Muscle of back (tissue), 11 donors: ENCODE data around the gene SMAD2. TPM values are rescaled to one million over a fixed set of nuclear protein-coding genes. Genes with fewer than 3 reads are reported as not detected.

Experiments
- DNase-seq, 3 donors: peaks; one replicate each; pipeline versions ENCODE4 v3.0.0 to v3.0.0-alpha.2; 2013
- polyA plus RNA-seq, 10 donors: library from polyadenylated mRNA; unstranded; fragments of 120-200 nt; gene quantifications; one replicate each; pipeline ENCODE4 v1.2.1, GENCODE V29; 2013; ENCODE audit not compliant: insufficient read length in 10 of 10

SMAD2 gene
- polyA plus RNA-seq, 10 donors, result 54.5 to 76.1 (median 62.4) TPM

GRCh38 chr18:47935321-47936055 lies 5.0 kb upstream of the SMAD2 start:
- DNase-seq, result no peak

- peak in 1 of 3 donors; percentile 21 for DNase-seq
Measured at GRCh38 chr18:47932603-47933002, 2.1 kb upstream of the SMAD2 start.

DNA sequence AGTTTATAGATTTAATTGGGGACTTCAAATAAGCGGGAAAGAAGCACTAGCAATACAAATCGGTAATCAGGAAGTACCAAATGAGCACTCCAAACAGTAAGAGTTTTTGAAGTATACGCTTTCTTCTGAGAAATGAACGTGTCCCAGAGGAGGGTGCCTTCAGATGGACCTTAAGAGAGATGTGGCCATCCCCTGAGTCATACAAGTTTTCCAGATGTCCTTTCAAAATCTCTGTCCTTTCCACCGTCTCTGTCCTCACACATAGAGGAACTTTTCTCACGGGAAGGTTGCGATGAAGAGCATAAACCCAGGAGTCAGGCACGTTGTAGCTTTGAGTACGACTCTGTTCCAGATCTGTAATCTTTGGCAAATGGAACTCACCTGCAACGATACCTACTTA lies 1.7 kb upstream of the SMAD2 start:
- no peak for DNase-seq

DNA sequence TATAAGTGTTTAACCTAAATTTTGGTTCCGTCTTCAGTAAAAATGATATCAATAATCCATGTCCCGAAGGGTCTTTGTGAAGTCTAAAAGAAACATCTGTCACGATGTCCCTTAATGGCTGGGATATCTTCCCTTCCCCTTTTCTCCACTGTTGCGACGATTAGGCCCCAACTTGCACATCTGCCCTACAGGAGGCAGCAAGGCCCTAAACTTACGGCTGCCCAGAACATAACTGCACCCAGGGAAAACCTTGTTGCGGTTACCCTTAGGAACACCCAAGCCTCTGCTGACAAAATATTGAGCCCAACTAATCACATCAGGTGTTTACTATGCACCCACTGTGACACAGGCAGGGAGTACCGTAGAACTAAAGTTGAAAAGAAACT lies 1.3 kb upstream of the SMAD2 start:
- DNase-seq, result no peak

- peak; percentile 97 to 99 (median 97) for DNase-seq
Measured at GRCh38 chr18:47930931-47931717, 665 bp upstream of the SMAD2 start.

DNA sequence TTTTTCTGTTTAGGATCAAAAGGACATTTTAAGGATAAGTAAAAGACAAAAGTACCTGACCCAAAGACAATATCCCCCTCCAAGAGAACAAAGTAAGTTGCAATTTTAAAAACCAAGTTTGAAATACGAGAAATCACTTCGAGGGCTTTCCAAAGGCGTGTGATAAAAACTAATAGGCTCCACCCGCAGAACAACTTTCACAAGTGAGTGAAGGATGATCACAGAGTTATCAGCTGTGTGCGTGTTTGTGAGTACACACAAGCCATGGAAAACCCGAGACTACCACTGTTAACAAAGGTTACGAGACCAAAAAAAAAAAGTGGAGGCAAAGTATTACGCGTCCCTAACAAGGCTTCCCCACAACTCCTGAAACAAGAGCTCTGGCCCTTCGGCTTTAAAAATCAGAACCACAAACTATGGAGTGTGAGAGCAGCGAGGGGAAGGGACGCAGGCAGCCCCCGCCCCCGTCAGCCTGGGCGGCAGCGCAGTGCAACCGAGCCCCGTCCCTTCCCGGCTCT lies 719 bp downstream of the SMAD2 start:
- no peak for DNase-seq

DNA sequence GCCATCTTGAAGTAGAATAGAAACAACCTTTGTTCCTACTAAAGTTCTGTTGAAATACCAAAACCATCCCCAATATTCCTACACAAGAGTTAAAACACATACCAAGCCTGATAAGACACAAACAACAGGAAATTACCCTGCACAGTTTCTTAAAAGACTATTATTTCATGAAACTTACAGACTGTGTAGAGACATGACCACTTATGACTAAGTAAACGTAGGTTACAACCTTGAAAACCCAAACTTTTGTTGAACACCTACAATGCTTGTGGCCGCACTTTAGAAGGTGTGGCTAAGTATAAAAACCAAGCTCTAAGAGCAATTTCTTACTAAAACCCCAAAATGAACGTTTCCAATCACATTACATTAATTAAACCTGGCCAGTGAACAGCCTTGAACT lies 2.0 kb downstream of the SMAD2 start:
- DNase-seq, result no peak

- DNase-seq, result no peak
Measured at GRCh38 chr18:47926101-47926850, 4.2 kb downstream of the SMAD2 start.

DNA sequence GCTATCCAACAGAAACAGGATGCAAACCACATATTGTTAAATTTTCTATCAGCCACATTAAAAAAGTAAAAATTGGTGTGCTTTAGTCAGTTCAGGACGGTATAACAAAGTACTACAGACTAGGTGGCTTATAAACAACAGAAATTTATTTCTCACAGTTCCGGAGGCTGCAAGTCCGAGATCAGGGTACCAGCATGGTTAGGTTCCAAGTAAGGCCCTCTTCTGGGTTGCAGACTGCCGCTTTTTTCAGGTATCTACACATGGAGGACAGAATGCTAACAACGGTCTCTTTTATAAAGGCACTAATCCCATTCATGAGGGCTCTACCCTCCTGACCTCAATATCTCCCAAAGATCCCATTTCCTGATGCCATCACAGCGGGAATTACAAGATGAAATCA lies 10.5 kb downstream of the SMAD2 start:
- DNase-seq, result no peak

- DNase-seq, result no peak
Measured at GRCh38 chr18:47917923-47918610, 12.4 kb downstream of the SMAD2 start.

GRCh38 chr18:47915930-47916329 lies 14.5 kb downstream of the SMAD2 start:
- no peak for DNase-seq

DNA sequence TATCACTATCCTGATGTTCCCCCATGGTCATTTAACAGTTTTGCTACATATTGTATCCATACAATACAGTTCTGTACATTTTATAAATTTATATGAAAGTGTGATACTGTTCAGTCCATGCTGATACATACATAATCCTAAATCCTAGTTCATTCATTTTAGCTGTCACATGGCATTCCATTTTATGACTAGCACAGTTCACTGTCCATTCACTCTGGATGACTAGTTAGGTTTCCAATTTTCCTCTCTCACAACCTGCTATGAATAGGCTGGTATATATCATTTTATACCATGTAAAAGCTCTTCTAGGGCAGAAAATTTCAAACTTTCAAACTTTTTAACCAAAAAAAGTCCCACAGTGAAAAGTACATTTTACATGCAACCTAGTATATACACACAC lies 15.2 kb downstream of the SMAD2 start:
- DNase-seq, result no peak

- DNase-seq, result no peak
Measured at GRCh38 chr18:47912794-47913585, 17.5 kb downstream of the SMAD2 start.

DNA sequence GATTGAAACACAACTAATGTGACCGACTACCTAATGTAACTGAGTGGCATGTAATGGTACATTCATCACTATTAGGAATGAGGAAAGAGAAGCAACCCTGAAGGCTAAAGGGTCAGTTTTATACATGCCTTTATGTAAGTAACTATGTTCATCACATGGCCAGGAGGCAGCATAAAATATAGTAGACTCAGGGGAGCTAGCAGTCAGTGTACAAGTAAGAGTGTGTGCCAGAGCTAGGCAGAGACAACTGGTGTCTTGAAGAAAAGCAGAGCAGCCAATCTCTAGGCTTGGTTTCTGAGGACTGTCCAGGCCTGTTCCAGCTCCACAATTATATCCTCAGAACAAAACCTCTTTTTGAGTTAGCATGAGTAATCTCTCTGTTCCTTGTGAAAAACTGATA lies 18.1 kb downstream of the SMAD2 start:
- peak in 1 of 3 donors; percentile 29 for DNase-seq

DNA sequence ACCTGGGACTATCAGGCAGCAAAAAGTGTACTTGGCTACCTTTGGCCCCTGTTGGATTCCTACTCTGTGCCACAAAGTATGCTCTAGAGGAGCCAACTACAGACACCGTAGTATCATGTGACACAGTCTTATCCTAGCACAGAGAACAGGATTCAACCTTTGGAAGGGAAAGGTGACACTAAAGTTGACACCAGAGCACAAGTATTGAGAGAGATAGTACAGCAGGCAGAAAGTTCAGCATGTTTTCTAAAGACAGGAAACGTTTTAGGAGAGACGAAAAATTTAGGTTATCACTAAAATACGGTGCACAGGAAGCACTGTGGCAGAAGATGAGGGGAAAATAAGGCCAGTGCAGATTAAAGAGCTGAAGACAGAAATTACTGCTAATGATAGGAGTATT lies 18.6 kb downstream of the SMAD2 start:
- DNase-seq, result no peak

- no peak for DNase-seq
Measured at GRCh38 chr18:47909484-47909883, 21.0 kb downstream of the SMAD2 start.

GRCh38 chr18:47908592-47908991 lies 21.9 kb downstream of the SMAD2 start:
- no peak for DNase-seq

GRCh38 chr18:47906408-47906807 lies 24.1 kb downstream of the SMAD2 start:
- DNase-seq, result no peak

DNA sequence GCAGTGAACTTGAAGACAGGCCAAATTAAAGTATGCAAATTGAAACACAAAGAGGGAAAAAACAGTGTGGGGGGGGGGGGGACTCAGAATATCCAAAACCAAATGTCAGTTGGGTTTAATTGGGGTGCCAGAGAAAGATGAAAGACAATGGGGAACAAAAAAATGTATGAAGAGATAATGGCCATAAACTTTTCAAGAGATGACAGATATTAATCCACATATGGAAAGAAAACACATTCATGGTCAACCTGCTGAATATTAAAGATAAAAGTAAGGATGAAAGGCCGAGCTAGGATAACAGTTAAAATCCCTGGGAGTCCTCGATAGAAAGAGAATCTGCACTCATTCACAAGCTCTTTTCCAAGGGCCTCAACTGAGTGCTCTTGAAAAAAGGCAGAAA lies 26.6 kb downstream of the SMAD2 start:
- no peak for DNase-seq

DNA sequence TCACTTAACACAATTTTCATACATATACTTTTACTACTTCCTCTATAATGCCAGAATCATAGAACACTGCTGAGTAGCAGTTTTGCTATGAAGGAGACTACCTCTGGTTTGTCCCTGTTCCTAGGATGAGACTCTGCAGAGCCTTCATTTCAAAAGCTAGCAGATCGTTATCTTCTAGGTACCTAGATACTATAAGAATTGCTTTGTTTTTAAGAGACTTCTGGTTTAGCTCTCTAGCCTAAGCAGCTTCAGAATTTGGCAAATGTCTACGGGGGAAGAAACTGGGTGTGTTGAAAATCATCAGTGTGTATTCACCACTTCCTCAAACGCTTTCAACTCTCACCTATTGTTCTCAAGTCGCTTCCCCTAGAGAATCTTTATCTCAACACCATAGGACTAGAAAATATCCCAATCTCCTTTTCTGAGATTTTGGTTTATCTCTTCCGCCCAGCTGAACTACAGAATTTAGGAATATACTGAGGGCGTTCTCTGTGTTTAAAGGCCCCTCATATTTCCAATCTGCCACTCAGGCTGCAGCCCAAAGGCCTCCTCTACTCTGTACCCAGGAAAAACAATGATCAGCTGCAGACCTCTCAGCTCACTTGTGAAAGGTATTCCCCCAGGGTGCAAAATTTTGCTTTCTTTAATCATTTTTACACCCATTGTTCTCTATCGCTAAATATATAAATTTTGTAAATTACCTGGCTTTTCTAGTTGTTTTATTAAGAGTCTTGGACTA lies 28.7 kb downstream of the SMAD2 start:
- DNase-seq, result no peak
